T-helper 1 cell treated with Interleukin-12 subunit alpha and Interleukin-12 subunit beta and Interleukin-4 antibody, amounts not matched to agents 30 μg/mL and 1 μg/mL, for 36 hours (primary cell): ENCODE results near the gene CRACDL.

ENCODE experiments used
- H3K27ac Mint-ChIP-seq: one replicate; pipeline ENCODE4 v1.8.0; 2021; ENCODE audit warnings: mild to moderate bottlenecking, mixed read lengths
- H3K27me3 Mint-ChIP-seq: one replicate; pipeline ENCODE4 v1.8.0; 2021; ENCODE audit warnings: low read depth, mixed read lengths
- H3K36me3 Mint-ChIP-seq: one replicate; pipeline ENCODE4 v1.8.0; 2021; ENCODE audit warnings: low read depth, mixed read lengths
- H3K4me1 Mint-ChIP-seq: one replicate; pipeline ENCODE4 v1.8.0; 2021; ENCODE audit warnings: low read depth, mixed read lengths
- H3K4me3 Mint-ChIP-seq: one replicate; pipeline ENCODE4 v1.8.0; 2021; ENCODE audit warnings: mild to moderate bottlenecking, moderate library complexity, mixed read lengths
- H3K9me3 Mint-ChIP-seq: one replicate; pipeline ENCODE4 v1.8.0; 2021; ENCODE audit warnings: mixed read lengths

CRACDL gene, protein sequence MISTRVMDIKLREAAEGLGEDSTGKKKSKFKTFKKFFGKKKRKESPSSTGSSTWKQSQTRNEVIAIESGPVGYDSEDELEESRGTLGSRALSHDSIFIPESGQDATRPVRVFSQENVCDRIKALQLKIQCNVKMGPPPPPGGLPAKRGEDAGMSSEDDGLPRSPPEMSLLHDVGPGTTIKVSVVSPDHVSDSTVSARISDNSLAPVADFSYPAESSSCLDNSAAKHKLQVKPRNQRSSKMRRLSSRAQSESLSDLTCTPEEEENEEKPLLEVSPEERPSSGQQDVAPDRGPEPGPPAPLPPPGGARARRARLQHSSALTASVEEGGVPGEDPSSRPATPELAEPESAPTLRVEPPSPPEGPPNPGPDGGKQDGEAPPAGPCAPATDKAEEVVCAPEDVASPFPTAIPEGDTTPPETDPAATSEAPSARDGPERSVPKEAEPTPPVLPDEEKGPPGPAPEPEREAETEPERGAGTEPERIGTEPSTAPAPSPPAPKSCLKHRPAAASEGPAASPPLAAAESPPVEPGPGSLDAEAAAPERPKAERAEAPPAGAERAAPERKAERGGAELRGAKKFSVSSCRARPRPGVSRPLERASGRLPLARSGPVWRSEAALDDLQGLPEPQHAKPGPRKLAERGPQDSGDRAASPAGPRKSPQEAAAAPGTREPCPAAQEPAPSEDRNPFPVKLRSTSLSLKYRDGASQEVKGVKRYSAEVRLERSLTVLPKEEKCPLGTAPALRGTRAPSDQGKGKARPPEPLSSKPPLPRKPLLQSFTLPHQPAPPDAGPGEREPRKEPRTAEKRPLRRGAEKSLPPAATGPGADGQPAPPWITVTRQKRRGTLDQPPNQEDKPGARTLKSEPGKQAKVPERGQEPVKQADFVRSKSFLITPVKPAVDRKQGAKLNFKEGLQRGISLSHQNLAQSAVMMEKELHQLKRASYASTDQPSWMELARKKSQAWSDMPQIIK

GRCh38 chr2:98935777-98936352 lies at the start of gene CRACDL:
TSS of gene CRACDL (minus strand) at chr2:98936225. CDS start at chr2:98846800, 89,425 bp downstream.
- no peaks in the 10 kb centered on the region for H3K9me3 Mint-ChIP-seq
- peaks cover 80% of the 10 kb centered on the region for H3K27me3 Mint-ChIP-seq
- H3K36me3 Mint-ChIP-seq, result peaks cover 4% of the 10 kb centered on the region
- H3K4me1 Mint-ChIP-seq, result peaks cover 10% of the 10 kb centered on the region
- no peak within 1 kb of the TSS for H3K27ac Mint-ChIP-seq
- H3K4me3 Mint-ChIP-seq, result peak within 1 kb of the TSS; percentile 52

DNA sequence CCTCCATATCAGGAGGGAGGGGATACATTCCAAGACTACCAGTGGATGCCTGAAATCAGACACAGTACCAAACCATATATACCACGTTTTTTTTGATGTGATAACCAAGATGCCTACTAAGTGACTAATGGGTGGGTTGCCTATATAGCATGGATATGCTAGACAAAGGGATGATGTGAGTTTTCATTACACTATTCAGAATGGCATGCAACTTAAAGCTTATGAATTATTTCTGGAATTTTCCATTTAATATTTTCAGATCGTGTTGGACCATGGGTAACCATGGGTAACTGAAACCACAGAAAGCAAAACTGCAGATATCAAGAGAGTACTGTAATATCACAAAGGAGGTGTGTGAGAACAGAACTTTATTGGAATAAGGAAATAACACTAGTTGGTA lies 39.6 kb upstream of the CRACDL start:
- no peak overlapping the region for H3K27ac Mint-ChIP-seq

DNA sequence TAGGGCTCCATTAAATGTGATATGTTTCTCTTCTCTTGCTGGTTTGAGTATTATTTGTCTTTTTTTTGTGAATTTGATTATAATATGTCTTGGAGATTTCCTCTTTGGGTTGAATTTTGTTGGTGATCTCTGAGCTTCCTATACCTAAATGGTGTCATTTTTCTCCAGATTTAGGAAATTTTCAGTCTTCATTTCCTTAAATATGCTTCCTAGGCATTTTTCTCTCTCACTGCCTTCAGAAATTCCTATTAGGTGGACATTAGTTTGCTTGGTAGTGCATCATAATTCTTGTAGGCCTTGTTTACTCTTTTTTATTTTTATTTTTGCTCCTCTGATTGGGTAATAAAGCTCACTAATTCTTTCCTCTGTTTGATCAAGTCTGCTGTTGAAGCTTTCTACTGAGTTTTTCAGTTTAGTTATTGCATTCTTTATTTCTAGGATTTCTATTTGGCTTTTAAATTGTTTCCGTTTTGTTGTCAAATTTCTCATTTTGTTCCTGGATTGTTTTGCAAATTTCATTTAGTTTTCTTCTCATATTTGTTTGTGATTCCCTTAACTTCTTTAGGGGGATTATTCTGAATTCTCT lies 36.6 kb upstream of the CRACDL start:
- Mint-ChIP-seq H3K4me3 (no peak overlapping the region), H3K27ac (no peak overlapping the region), H3K36me3 (peaks cover 1% of the 10 kb centered on the region), H3K27me3 (peaks cover 6% of the 10 kb centered on the region), H3K9me3 (peaks cover 57% of the 10 kb centered on the region), H3K4me1 (no peaks in the 10 kb centered on the region)

More for the DNA sequence above, 39.6 kb upstream of the CRACDL start:
- Mint-ChIP-seq H3K4me1 (no peaks in the 10 kb centered on the region), H3K4me3 (no peak overlapping the region), H3K27me3 (peaks cover 6% of the 10 kb centered on the region), H3K9me3 (peaks cover 52% of the 10 kb centered on the region), H3K36me3 (peaks cover 1% of the 10 kb centered on the region)

- peaks cover 14% of the 10 kb centered on the region for H3K9me3 Mint-ChIP-seq
- H3K36me3 Mint-ChIP-seq, result no peaks in the 10 kb centered on the region
- no peak overlapping the region for H3K27ac Mint-ChIP-seq
- peaks cover 13% of the 10 kb centered on the region for H3K27me3 Mint-ChIP-seq
- H3K4me1 Mint-ChIP-seq, result no peaks in the 10 kb centered on the region
- no peak overlapping the region for H3K4me3 Mint-ChIP-seq
These were observed 23.9 kb upstream of the CRACDL start for GRCh38 chr2:98959810-98960507.

DNA sequence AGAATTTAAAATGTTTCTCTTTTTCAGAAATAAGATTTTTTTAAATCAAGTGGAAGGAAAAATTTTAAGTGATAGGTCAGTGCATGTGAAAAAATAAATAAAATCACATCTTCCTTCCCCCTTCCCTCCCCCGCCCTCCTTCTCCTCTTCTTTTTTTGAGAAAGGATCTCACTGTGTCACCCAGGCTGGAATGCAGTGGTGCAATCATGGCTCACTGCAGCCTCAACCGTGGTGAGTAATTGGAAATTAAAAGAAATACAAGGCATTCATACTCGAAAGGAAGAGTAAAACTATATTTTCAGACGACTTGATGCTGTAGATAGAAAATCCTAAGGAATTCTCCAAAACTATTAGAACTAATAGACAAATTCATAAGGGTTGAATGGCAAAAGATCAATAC lies 16.9 kb upstream of the CRACDL start:
- no peaks in the 10 kb centered on the region for H3K36me3 Mint-ChIP-seq
- no peaks in the 10 kb centered on the region for H3K4me1 Mint-ChIP-seq
- peaks cover 31% of the 10 kb centered on the region for H3K27me3 Mint-ChIP-seq
- no peaks in the 10 kb centered on the region for H3K9me3 Mint-ChIP-seq
- no peak overlapping the region for H3K27ac Mint-ChIP-seq
- no peak overlapping the region for H3K4me3 Mint-ChIP-seq

DNA sequence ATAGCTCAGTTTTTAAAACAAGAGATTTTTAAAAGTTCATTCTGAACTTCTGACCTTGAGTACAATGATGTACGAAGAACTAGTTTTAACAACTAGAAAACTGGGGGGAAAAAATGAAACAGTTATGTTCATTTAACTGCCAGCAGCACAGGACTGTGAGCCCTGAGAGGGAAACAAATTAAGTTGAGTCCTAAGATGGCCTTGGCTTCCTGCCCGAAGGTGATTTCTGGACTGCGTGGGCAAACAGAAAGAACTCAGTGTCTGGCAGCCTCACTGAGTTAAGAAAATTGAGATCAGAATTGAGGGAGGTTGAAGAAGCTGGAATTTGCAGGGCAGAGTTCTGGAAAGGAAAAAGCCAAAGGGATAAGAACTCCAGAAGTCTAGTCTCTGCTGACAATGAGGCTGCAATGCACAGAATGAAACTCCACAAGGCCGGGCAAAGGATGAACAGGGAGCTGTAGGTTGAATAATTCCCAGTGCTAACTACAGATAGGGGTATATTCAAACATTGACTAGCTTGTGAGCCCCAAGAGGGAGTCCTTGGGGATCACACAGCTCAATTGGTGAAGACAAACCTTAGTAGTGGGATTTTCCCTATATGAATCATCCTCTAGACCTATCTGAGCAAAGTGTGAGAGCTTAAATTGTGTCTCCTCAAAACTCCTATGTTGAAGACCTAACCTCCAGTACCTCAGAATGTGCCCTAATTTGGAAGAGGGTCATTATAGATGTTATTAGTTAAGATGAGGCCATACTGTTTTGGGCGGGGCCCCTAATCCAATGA lies 13.1 kb upstream of the CRACDL start:
- Mint-ChIP-seq H3K27me3 (peaks cover 31% of the 10 kb centered on the region), H3K36me3 (no peaks in the 10 kb centered on the region), H3K4me3 (no peak overlapping the region), H3K27ac (no peak overlapping the region), H3K4me1 (no peaks in the 10 kb centered on the region), H3K9me3 (no peaks in the 10 kb centered on the region)

DNA sequence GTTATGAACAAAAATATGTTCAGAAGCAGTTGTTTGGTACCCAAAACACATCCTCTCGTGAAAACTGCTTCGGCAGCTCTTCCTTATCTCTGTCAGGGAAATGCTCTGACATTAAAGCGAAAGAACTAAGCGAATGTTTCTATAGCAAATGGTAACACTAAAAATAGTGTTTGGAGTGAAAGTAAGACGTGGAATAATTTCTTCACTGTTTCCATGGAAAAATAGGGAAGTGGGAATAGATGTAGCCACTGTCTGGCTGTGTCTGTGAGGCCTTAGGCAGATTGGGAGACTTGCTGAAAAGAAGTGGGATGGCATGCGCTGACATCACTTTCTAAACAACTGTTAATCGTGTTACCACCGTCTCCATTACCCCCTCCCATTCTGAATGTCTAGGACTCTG lies 11.5 kb upstream of the CRACDL start:
- Mint-ChIP-seq H3K4me1 (no peaks in the 10 kb centered on the region), H3K27ac (no peak overlapping the region), H3K9me3 (no peaks in the 10 kb centered on the region), H3K4me3 (no peak overlapping the region), H3K27me3 (peaks cover 27% of the 10 kb centered on the region), H3K36me3 (no peaks in the 10 kb centered on the region)

GRCh38 chr2:98946855-98947254 lies 10.8 kb upstream of the CRACDL start:
- no peaks in the 10 kb centered on the region for H3K4me1 Mint-ChIP-seq
- H3K4me3 Mint-ChIP-seq, result no peak overlapping the region
- peaks cover 20% of the 10 kb centered on the region for H3K27me3 Mint-ChIP-seq
- H3K27ac Mint-ChIP-seq, result no peak overlapping the region
- H3K9me3 Mint-ChIP-seq, result no peaks in the 10 kb centered on the region
- no peaks in the 10 kb centered on the region for H3K36me3 Mint-ChIP-seq

- peaks cover 22% of the 10 kb centered on the region for H3K27me3 Mint-ChIP-seq
- no peaks in the 10 kb centered on the region for H3K9me3 Mint-ChIP-seq
- H3K4me3 Mint-ChIP-seq, result no peak overlapping the region
- H3K4me1 Mint-ChIP-seq, result no peaks in the 10 kb centered on the region
- H3K27ac Mint-ChIP-seq, result no peak overlapping the region
- H3K36me3 Mint-ChIP-seq, result no peaks in the 10 kb centered on the region
These were observed 8.8 kb upstream of the CRACDL start for GRCh38 chr2:98944775-98945174.

GRCh38 chr2:98940102-98940501 lies 4.1 kb upstream of the CRACDL start:
- Mint-ChIP-seq H3K4me1 (peaks cover 10% of the 10 kb centered on the region), H3K36me3 (peaks cover 4% of the 10 kb centered on the region), H3K9me3 (no peaks in the 10 kb centered on the region), H3K27me3 (peaks cover 44% of the 10 kb centered on the region), H3K4me3 (no peak overlapping the region), H3K27ac (no peak overlapping the region)

DNA sequence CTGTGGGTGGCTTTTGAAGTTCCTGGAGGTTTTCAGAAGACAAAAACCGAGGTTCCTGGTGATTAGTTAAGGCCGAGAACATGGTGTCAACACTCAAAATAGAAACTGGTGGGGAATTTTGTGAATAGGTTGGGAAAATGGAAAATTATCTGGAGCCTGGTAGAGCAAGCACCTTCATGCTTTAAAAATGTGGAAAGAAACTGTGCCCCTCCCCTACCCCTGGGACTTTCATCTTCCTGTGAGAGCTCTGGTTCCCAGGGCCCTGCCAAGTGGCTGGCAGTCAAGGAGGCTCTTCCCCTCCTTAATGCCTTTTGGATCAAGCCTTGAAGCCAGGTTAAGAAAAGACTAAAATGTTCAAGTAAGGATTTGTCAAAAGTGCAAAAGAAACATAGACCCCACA lies 1.9 kb upstream of the CRACDL start:
- Mint-ChIP-seq H3K4me1 (peaks cover 10% of the 10 kb centered on the region), H3K4me3 (peak overlapping the region; percentile 36), H3K9me3 (no peaks in the 10 kb centered on the region), H3K27ac (no peak overlapping the region), H3K36me3 (peaks cover 4% of the 10 kb centered on the region), H3K27me3 (peaks cover 65% of the 10 kb centered on the region)

DNA sequence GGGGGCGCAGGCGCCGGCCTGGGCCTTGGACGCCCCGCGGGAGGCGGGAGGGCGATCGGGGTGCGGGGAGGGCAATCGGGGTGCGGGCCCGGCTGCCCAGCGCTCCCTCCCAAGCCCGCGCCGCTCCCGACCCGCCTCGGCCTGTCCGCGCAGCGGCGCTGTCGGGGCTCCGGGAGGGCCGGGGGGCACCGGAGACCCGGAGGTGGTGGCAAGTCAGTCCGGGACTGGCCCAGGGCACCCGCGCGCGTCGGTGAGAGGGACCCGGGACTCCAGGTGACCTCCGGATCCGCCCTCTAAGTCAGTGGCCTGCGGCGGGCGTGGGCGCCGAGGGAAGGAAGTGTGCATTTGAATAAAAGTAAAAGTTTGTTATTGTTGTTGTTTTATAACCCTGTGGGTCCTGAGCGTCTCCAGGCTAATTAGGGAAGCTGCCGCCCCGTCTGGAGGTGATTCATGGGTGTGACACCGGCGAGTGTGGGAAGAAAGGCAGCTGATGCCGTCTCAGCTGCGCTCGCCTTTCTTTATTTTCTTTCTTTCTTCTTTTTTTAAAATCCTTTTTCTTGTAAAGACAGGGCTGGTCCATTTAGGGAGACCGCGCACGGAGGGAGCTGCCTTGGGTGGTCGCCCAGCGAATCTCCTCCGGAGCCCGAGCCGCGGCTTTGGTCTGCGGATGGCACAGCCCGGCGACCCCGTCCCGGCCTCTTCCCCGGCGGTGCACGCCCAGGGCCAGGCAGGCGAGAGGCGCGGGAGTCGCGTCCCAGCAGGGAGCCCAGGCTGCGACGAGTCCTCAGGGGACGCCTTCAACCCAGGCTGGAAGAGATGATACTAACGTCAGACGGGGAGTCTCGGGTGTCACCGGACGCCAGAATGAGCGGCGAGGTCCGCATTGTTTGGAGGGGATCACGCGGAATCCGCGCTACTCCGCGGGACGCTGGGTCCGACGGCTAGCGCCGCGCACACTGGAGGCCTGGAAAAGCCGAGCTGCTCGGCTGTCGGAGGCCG lies 627 bp upstream of the CRACDL start:
- Mint-ChIP-seq H3K4me3 (peak overlapping the region; percentile 52), H3K27me3 (peaks cover 75% of the 10 kb centered on the region), H3K36me3 (peaks cover 4% of the 10 kb centered on the region), H3K9me3 (no peaks in the 10 kb centered on the region), H3K4me1 (peaks cover 10% of the 10 kb centered on the region), H3K27ac (no peak overlapping the region)
